Activated CD4-positive, alpha-beta T cell treated with anti-CD3 and anti-CD28 coated beads for 1 hour (primary cell): ENCODE data around the gene ICAM3.
A peak's percentile ranks its signal among the peaks of the same experiment; 100 is the strongest.

Source experiments
- DNase-seq: peaks from one replicate; pipeline ENCODE4 v3.0.0-alpha.2; 2020

ICAM3 gene

DNA sequence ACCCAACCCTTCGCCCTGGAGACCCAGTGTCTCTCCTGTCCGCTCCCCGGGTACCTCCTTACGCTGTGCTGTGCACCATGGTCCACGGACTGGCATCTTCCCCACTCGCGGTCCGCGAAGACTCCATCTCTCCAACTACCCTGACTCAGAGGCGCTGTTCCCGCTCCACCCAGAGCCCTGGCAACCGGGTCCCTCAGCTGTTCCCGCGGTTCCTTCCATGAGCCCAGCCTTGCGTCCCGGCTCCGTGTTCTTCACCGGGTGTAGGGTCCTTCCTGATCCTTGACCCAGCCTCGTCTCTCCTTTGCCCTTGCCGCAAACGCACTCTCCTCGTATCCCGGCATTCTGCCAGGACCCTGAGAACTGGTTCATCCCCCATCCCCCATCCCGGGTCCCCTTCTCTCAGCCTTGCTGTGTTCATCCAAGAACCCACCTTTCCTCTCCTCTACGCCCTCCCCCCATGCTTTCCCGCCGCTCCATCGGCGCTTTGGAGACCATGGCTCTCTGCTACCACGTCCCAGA lies 49.0 kb downstream of the ICAM3 start:
- DNase-seq, result no peak

DNA sequence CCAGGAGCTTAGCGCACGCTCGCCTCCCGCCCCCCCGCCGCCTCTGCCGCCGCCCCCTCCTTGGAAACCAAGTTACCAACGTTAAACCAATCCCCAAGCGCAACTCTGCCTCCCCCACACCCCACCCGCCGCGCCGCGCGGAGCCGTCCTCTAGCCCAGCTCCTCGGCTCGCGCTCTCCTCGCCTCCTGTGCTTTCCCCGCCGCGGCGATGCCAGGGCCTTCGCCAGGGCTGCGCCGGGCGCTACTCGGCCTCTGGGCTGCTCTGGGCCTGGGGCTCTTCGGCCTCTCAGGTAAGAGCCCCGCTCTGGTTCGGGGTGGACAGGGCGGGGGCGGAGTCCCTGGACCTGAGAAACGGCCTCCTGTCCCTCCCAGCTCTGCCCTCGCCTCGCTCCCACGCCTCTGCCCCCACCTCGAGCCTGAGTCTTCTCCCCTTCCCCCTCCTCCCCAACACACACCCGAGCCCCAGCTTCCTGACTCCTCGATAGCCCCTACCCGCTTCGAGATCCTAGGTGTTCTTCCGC lies 49.5 kb downstream of the ICAM3 start, which contains the start of gene ICAM5:
Gene ICAM5, plus strand, starts transcription at position 117 of the 521 bp plus-strand sequence. Its CDS starts 92 bp downstream, at position 209.
- no peak for DNase-seq

- DNase-seq, result peak; percentile 39
These were observed 50.1 kb downstream of the ICAM3 start for GRCh38 chr19:10289167-10289835.

DNA sequence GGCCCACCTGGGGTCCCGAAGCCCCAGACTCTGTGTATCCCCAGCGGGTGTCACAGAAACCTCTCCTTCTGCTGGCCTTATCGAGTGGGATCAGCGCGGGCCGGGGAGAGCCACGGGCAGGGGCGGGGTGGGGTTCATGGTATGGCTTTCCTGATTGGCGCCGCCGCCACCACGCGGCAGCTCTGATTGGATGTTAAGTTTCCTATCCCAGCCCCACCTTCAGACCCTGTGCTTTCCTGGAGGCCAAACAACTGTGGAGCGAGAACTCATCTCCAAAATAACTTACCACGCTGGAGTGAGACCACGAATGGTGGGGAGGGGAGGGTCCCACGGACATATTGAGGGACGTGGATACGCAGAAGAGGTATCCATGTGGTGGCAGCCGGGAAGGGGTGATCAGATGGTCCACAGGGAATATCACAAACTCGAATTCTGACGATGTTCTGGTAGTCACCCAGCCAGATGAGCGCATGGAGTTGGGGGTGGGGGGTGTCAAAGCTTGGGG lies 50.7 kb downstream of the ICAM3 start:
- DNase-seq, result no peak

- no peak for DNase-seq
These were observed 52.4 kb downstream of the ICAM3 start, which contains the start of gene ICAM4 for GRCh38 chr19:10286803-10287737. ICAM4 (plus strand) TSS chr19:10286955; CDS start chr19:10287013, 58 bp downstream.

DNA sequence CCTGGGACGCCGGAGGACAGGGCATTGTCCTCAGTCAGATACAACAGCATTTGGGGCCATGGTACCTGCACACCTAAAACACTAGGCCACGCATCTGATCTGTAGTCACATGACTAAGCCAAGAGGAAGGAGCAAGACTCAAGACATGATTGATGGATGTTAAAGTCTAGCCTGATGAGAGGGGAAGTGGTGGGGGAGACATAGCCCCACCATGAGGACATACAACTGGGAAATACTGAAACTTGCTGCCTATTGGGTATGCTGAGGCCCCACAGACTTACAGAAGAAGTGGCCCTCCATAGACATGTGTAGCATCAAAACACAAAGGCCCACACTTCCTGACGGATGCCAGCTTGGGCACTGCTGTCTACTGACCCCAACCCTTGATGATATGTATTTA lies 54.0 kb downstream of the ICAM3 start:
- DNase-seq, result no peak

DNA sequence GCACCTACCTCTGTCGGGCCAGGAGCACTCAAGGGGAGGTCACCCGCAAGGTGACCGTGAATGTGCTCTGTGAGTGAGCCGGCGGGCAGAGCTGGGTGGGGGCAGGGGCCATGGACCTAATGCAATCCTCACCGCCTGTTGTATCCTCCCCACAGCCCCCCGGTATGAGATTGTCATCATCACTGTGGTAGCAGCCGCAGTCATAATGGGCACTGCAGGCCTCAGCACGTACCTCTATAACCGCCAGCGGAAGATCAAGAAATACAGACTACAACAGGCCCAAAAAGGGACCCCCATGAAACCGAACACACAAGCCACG lies 54.5 kb downstream of the ICAM3 start:
- no peak for DNase-seq

- no peak for DNase-seq
These were observed 55.1 kb downstream of the ICAM3 start for GRCh38 chr19:10284065-10284959.
